Stomach (tissue), 9 donors: ENCODE data around the gene OR9Q1. TPM values are rescaled to one million over a fixed set of nuclear protein-coding genes. Genes with fewer than 3 reads are reported as not detected.

Experiments used
- DNase-seq, 2 donors: peaks; one replicate each; pipeline versions ENCODE4 v3.0.0 to v3.0.0-alpha.2; 2013 to 2019
- H3K27ac ChIP-seq, 5 donors: fragments of 200-600 bp in 4 of 5; sonication (generic) in 4 of 5; one replicate each; pipeline ENCODE4 v1.5.1; 2013 to 2019; ENCODE audit warnings: mild to moderate bottlenecking in 1 of 5, moderate library complexity in 1 of 5
- H3K27me3 ChIP-seq, 3 donors: fragments of 200-600 bp; sonication (generic); one replicate each; pipeline ENCODE4 v1.5.1; 2017 to 2019; ENCODE audit warnings: mixed run types in 1 of 3
- H3K36me3 ChIP-seq, 4 donors: fragments of 200-600 bp; sonication (generic); 1 replicate in 3 of 4; 2 replicates in 1 of 4; pipeline ENCODE4 v1.5.1; 2016 to 2019
- H3K4me1 ChIP-seq, 4 donors: fragments of 200-600 bp; sonication (generic); one replicate each; pipeline ENCODE4 v1.5.1; 2016 to 2019
- H3K4me3 ChIP-seq, 4 donors: fragments of 200-600 bp; sonication (generic) in 3 of 4; one replicate each; pipeline ENCODE4 v1.5.1; 2016 to 2019; ENCODE audit warnings: mild to moderate bottlenecking in 1 of 4
- H3K9me3 ChIP-seq, 4 donors: fragments of 200-600 bp; sonication (generic); one replicate each; pipeline ENCODE4 v1.5.1; 2016 to 2019
- EP300 ChIP-seq: sonication (generic); formaldehyde crosslinking; IDR thresholded peaks from one replicate; pipeline ENCODE4 v1.6.1; 2017; ENCODE audit warnings: antibody characterized with exemption
- POLR2A ChIP-seq, 4 donors: fragments of 450-650 bp; IDR thresholded peaks; one replicate each; pipeline ENCODE4 v1.6.1; 2016; ENCODE audit warnings: antibody characterized with exemption in 4 of 4, control low read depth in 2 of 4, mild to moderate bottlenecking in 1 of 4, moderate library complexity in 1 of 4
- POLR2AphosphoS5 ChIP-seq, 3 donors: sonication (generic); formaldehyde crosslinking; IDR thresholded peaks; one replicate each; pipeline ENCODE4 v1.6.1; 2016; ENCODE audit warnings: antibody characterized with exemption in 3 of 3
- WGBS, 5 donors: extraction: QIAGEN DNeasy Blood & Tissue Kit in 3 of 5; methylation state at CpG; one replicate each; pipeline versions ENCODE4 v1.1.5 to v1.1.7; 2013 to 2018; 5-methylcytosine and 5-hydroxymethylcytosine counted together
- intact Hi-C: fragments of 100-400 bp; cut with DNase I; formaldehyde crosslinking; loops from one replicate; pipeline ENCODE4 v1.15.1; 2023; ENCODE audit warnings: low total_unique reads
- polyA plus RNA-seq, 3 donors: library from polyadenylated mRNA; stranded (reverse); fragments of 200-250 nt; gene quantifications; one replicate each; pipeline ENCODE4 v1.2.3, GENCODE V29; 2013
- total RNA-seq, 5 donors: library from RNA; depleted of rRNA; stranded (reverse); fragments of >200 nt; gene quantifications; one replicate each; pipeline versions ENCODE4 v1.1.0 to v1.2.3, GENCODE V29; 2014 to 2016
- TF ChIP-seq, protein P1 (sequence below), 7 experiments: fragments of 450-650 bp in 4 of 7; fragments of 200-600 bp in 3 of 7; sonication (generic) in 3 of 7; IDR thresholded peaks; one replicate each; pipeline ENCODE4 v1.5.1; 2016 to 2019; ENCODE audit warnings: antibody characterized with exemption in 7 of 7, control low read depth in 2 of 7, mild to moderate bottlenecking in 1 of 7
- donor health status: healthy with polysubstance abuse.
- donor health status: Bipolar disorder and iron deficiency.
- donor health status: healthy.

Gene OR9Q1
- total and polyA plus RNA-seq, 8 donors, result not detected

DNA sequence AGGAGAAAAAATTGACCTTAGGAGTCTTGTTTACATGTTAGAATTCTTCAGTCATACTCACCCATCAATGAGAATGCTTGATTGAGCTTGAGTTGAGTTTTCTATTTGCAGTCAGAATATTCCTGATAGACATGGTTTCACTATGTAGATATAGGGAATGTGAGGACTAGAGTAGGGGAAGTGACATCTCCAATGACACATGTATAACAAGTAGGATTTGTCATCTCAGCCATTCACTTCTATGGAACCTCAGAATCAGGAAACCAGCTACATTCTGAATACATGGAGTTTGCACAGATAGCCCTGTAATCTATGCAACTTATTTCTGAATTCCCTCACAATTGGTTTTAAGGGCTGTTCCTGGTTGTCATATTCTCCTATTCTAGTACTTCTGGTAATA is 20.1 kb upstream of the OR9Q1 start:
- DNase-seq, result no peak
- no peaks in the 10 kb centered on the region for H3K9me3 ChIP-seq
- H3K4me1 ChIP-seq, result no peaks in the 10 kb centered on the region
- H3K27me3 ChIP-seq, result no peaks in the 10 kb centered on the region
- no peak overlapping the region for H3K27ac ChIP-seq
- H3K36me3 ChIP-seq, result no peaks in the 10 kb centered on the region
- no peak overlapping the region for H3K4me3 ChIP-seq
- intact Hi-C loops, result no loop called here
- TF ChIP-seq, protein P1, sequence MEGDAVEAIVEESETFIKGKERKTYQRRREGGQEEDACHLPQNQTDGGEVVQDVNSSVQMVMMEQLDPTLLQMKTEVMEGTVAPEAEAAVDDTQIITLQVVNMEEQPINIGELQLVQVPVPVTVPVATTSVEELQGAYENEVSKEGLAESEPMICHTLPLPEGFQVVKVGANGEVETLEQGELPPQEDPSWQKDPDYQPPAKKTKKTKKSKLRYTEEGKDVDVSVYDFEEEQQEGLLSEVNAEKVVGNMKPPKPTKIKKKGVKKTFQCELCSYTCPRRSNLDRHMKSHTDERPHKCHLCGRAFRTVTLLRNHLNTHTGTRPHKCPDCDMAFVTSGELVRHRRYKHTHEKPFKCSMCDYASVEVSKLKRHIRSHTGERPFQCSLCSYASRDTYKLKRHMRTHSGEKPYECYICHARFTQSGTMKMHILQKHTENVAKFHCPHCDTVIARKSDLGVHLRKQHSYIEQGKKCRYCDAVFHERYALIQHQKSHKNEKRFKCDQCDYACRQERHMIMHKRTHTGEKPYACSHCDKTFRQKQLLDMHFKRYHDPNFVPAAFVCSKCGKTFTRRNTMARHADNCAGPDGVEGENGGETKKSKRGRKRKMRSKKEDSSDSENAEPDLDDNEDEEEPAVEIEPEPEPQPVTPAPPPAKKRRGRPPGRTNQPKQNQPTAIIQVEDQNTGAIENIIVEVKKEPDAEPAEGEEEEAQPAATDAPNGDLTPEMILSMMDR (IDR thresholded peaks at IDR 0.05), result no peak
- TF ChIP-seq EP300, result no peak
- TF ChIP-seq POLR2AphosphoS5 (IDR thresholded peaks at IDR 0.05), result no peak
- TF ChIP-seq POLR2A (IDR thresholded peaks at IDR 0.05), result no peak

DNA sequence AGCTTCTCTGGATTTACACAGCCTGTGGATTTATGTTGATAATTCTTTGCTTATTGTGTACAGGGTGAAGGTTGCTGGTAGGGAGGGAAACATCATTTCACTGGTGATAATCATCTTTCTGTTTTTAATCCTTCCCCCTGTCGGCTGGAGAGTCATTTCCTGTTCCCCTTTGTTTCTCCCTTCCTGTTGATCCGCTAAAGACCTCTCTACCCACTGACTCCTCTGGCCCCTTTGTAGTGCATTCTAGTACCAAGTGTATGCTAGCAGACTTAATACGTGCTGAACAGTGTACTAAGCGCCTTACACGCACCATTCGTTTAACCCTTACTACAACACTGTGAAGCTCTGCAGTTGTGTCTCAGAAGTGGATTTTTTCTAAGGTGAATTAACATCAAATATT is 19.0 kb upstream of the OR9Q1 start:
- Histone ChIP-seq H3K9me3 (no peaks in the 10 kb centered on the region), H3K27ac (no peak overlapping the region), H3K27me3 (no peaks in the 10 kb centered on the region), H3K4me1 (no peaks in the 10 kb centered on the region), H3K4me3 (no peak overlapping the region), H3K36me3 (no peaks in the 10 kb centered on the region)
- peak in 1 of 2 donors; percentile 18 for DNase-seq
- WGBS, 5 donors, result 56 to 67% (median 64%) methylated on average over 6 of the region's 6 CpGs
- no peak for TF ChIP-seq POLR2A (IDR thresholded peaks at IDR 0.05)
- TF ChIP-seq EP300, result no peak
- intact Hi-C loops, result no loop called here

DNA sequence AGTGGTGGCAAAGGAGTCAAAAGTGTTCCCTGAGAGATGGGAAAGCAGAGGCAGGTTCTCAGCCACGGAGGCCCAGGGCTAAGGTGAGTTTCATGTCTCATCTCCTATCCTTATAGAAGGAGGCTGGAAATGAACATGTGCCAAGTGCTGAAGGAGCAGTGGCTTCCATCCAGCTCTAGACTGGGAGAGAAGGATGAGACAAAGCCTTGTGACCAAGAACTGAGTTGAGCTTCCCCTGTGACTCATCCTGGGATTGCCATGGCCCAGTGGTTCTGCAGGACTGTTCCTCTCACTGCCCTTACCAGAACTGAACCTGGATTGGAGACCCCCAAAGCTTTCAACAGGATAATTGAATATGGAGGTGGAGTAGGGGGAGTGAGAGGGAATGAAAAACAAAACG is 16.7 kb upstream of the OR9Q1 start:
- Histone ChIP-seq H3K36me3 (no peaks in the 10 kb centered on the region), H3K4me1 (no peaks in the 10 kb centered on the region), H3K27me3 (no peaks in the 10 kb centered on the region), H3K27ac (no peak overlapping the region), H3K9me3 (no peaks in the 10 kb centered on the region), H3K4me3 (no peak overlapping the region)
- TF ChIP-seq POLR2AphosphoS5 (IDR thresholded peaks at IDR 0.05) (no peak), EP300 (no peak), POLR2A (IDR thresholded peaks at IDR 0.05) (no peak)
- TF ChIP-seq, protein P1 (IDR thresholded peaks at IDR 0.05), result no peak
- intact Hi-C loops, result no loop called here
- no peak for DNase-seq
- 65 to 83% (median 79%) methylated on average over 2 of the region's 2 CpGs for WGBS, 5 donors

DNA sequence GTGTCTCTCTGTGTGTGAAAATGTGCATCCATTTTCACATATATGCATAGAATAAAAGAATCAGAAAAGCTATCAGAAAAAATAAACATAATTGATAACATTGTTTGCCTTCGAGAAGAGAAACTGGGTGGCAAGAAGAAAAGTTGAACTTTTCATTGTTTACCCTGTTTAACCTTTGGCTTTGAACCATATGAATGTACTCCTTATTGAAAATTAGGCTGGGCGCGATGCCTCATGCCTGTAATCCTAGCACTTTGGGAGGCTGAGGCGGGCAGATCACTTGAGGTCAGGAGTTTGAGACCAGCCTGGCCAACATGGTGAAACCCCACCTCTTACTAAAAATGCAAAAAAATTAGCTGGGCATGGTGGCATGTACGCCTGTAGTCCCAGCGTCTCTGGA is 11.9 kb upstream of the OR9Q1 start:
- no peaks in the 10 kb centered on the region for H3K9me3 ChIP-seq
- no peak for DNase-seq
- TF ChIP-seq EP300 (no peak), POLR2AphosphoS5 (IDR thresholded peaks at IDR 0.05) (no peak), POLR2A (IDR thresholded peaks at IDR 0.05) (no peak)
- TF ChIP-seq, protein P1 (IDR thresholded peaks at IDR 0.05), result no peak
- H3K4me3 ChIP-seq, result no peak overlapping the region
- no peak overlapping the region for H3K27ac ChIP-seq
- WGBS, 5 donors, result 35 to 63% (median 43%) methylated on average over 6 of the region's 6 CpGs
- no peaks in the 10 kb centered on the region for H3K4me1 ChIP-seq
- H3K27me3 ChIP-seq, result no peaks in the 10 kb centered on the region
- intact Hi-C loops, result no loop called here
- H3K36me3 ChIP-seq, result no peaks in the 10 kb centered on the region

DNA sequence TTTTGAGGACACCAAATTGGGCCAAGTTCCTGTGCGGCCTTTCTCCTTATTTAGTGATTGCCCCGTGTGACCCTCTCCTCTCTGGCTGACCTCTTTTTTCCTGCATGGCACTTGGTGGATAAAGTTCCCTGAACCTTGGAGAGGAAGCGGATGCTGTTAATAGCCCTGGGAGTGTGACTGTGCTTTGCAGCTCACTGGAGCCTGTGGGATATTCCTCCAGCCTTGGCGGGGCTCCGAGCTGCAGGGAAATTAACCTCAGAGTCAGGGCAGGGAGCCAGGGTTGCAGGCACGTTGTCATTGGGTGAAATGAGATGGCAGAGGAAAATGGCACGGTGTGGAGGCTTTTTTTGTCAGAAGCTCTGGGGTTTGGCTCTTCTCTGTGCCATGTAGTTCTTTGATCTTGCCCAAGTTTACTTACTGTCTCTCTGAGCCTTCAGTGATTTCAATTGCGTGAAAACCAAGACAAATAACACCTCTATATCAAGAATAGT is 965 bp downstream of the OR9Q1 start:
- Histone ChIP-seq H3K27ac (peak overlapping the region in 2 of 5 donors; percentile 22 to 52), H3K9me3 (no peaks in the 10 kb centered on the region), H3K27me3 (no peaks in the 10 kb centered on the region), H3K4me3 (no peak overlapping the region), H3K36me3 (no peaks in the 10 kb centered on the region), H3K4me1 (peaks cover 5 to 21% (median 14%) of the 10 kb centered on the region in 4 donors)
- intact Hi-C loops, result no loop called here
- no peak for TF ChIP-seq EP300
- TF ChIP-seq, protein P1 (IDR thresholded peaks at IDR 0.05), result no peak
- TF ChIP-seq POLR2A (IDR thresholded peaks at IDR 0.05), result no peak
- TF ChIP-seq POLR2AphosphoS5 (IDR thresholded peaks at IDR 0.05), result peak in 1 of 3 donors; percentile 27
- 24 to 38% (median 34%) methylated on average over 8 of the region's 8 CpGs for WGBS, 5 donors
- DNase-seq, result peak; percentile 54 to 55
